Suppressor macrophage treated with lipopolysaccharide for 1 hour (primary cell): ENCODE results near the gene PAX2.

Source experiments
- DNase-seq, 3 donors: peaks; one replicate each; pipeline ENCODE4 v3.0.0-alpha.2; 2020 to 2022

PAX2 gene

GRCh38 chr10:100799881-100800280 lies 54.5 kb downstream of the PAX2 start:
- no peak for DNase-seq

GRCh38 chr10:100800931-100801330 lies 55.5 kb downstream of the PAX2 start:
- no peak for DNase-seq

- no peak for DNase-seq
Measured at GRCh38 chr10:100802196-100802595, 56.8 kb downstream of the PAX2 start.

GRCh38 chr10:100802607-100803006 lies 57.2 kb downstream of the PAX2 start:
- no peak for DNase-seq

- DNase-seq = peak in 2 of 3 donors; percentile 18 to 39
Measured at GRCh38 chr10:100803492-100803891, 58.1 kb downstream of the PAX2 start.

- DNase-seq = no peak
Measured at GRCh38 chr10:100803908-100804307, 58.5 kb downstream of the PAX2 start.

GRCh38 chr10:100805543-100806355 lies 60.4 kb downstream of the PAX2 start:
- no peak for DNase-seq

GRCh38 chr10:100806356-100806645 lies 60.9 kb downstream of the PAX2 start:
- no peak for DNase-seq

GRCh38 chr10:100807241-100807951 lies 62.0 kb downstream of the PAX2 start:
- DNase-seq = no peak

- DNase-seq = no peak
Measured at GRCh38 chr10:100808876-100809275, 63.5 kb downstream of the PAX2 start.

- DNase-seq = no peak
Measured at GRCh38 chr10:100810091-100810834, 64.9 kb downstream of the PAX2 start.

- no peak for DNase-seq
Measured at GRCh38 chr10:100810835-100811116, 65.4 kb downstream of the PAX2 start.

- no peak for DNase-seq
Measured at GRCh38 chr10:100811261-100811660, 65.9 kb downstream of the PAX2 start.

- no peak for DNase-seq
Measured at GRCh38 chr10:100811752-100812750, 66.7 kb downstream of the PAX2 start.

- DNase-seq = no peak
Measured at GRCh38 chr10:100812978-100813377, 67.6 kb downstream of the PAX2 start.

GRCh38 chr10:100814751-100815474 lies 69.5 kb downstream of the PAX2 start:
- DNase-seq = no peak

GRCh38 chr10:100816671-100817070 lies 71.3 kb downstream of the PAX2 start:
- no peak for DNase-seq

GRCh38 chr10:100817268-100817839 lies 72.0 kb downstream of the PAX2 start:
- no peak for DNase-seq

- DNase-seq = no peak
Measured at GRCh38 chr10:100819424-100819823, 74.0 kb downstream of the PAX2 start.

GRCh38 chr10:100823194-100823593 lies 77.8 kb downstream of the PAX2 start:
- DNase-seq = no peak

- no peak for DNase-seq
Measured at GRCh38 chr10:100824886-100825285, 79.5 kb downstream of the PAX2 start.
